Measurements from ENCODE around the gene DRAM1.
"Not testable (repeated sequence)": the region's sequence is repeated elsewhere in the genome, so short reads cannot be mapped to it uniquely, and the experiment has no call there.

DRAM1 gene

GRCh38 chr12:101863981-101864380, 13.4 kb upstream of the DRAM1 start:
- Histone ChIP-seq H3K4me3 (ENCODE audit: low read length) (no peak overlapping the region), H3K36me3 (ENCODE audit: control insufficient read depth, insufficient read depth, low read length) (no peaks in the 10 kb centered on the region), H3K4me1 (ENCODE audit: control insufficient read depth, insufficient read depth, low read length) (no peaks in the 10 kb centered on the region), H3K9ac (ENCODE audit: low read length) (no peak overlapping the region), H3K27me3 (ENCODE audit: control insufficient read depth, insufficient read depth, low read length) (no peaks in the 10 kb centered on the region), H3K9me3 (ENCODE audit: control insufficient read depth, low read length) (no peaks in the 10 kb centered on the region)

- Histone ChIP-seq H3K4me1 (ENCODE audit: control insufficient read depth, insufficient read depth, low read length) (no peaks in the 10 kb centered on the region), H3K4me3 (ENCODE audit: low read length) (no peak overlapping the region), H3K9me3 (ENCODE audit: control insufficient read depth, low read length) (no peaks in the 10 kb centered on the region), H3K27me3 (ENCODE audit: control insufficient read depth, insufficient read depth, low read length) (no peaks in the 10 kb centered on the region), H3K36me3 (ENCODE audit: control insufficient read depth, insufficient read depth, low read length) (no peaks in the 10 kb centered on the region), H3K9ac (ENCODE audit: low read length) (no peak overlapping the region)
Measured at GRCh38 chr12:101866615-101867373, 10.6 kb upstream of the DRAM1 start.

GRCh38 chr12:101867619-101868018, 9.8 kb upstream of the DRAM1 start:
- H3K4me3 ChIP-seq (ENCODE audit: low read length); H3K36me3 ChIP-seq (ENCODE audit: control insufficient read depth, insufficient read depth, low read length); H3K27me3 ChIP-seq (ENCODE audit: control insufficient read depth, insufficient read depth, low read length); H3K9me3 ChIP-seq (ENCODE audit: control insufficient read depth, low read length); H3K4me1 ChIP-seq (ENCODE audit: control insufficient read depth, insufficient read depth, low read length); H3K9ac ChIP-seq (ENCODE audit: low read length): not testable (repeated sequence)

GRCh38 chr12:101870925-101871324, 6.5 kb upstream of the DRAM1 start:
- Histone ChIP-seq H3K4me3 (ENCODE audit: low read length) (no peak overlapping the region), H3K4me1 (ENCODE audit: control insufficient read depth, insufficient read depth, low read length) (no peaks in the 10 kb centered on the region)

GRCh38 chr12:101875162-101875561, 2.2 kb upstream of the DRAM1 start:
- H3K9ac ChIP-seq (ENCODE audit: low read length) = no peak overlapping the region
- no peaks in the 10 kb centered on the region for H3K9me3 ChIP-seq (ENCODE audit: control insufficient read depth, low read length)
- H3K27me3 ChIP-seq (ENCODE audit: control insufficient read depth, insufficient read depth, low read length) = no peaks in the 10 kb centered on the region
- no peaks in the 10 kb centered on the region for H3K4me1 ChIP-seq (ENCODE audit: control insufficient read depth, insufficient read depth, low read length)
- H3K4me3 ChIP-seq (ENCODE audit: low read length) = no peak overlapping the region
- H3K36me3 ChIP-seq (ENCODE audit: control insufficient read depth, insufficient read depth, low read length) = no peaks in the 10 kb centered on the region

More at GRCh38 chr12:101870925-101871324, 6.5 kb upstream of the DRAM1 start:
- Histone ChIP-seq H3K9ac (ENCODE audit: low read length) (no peak overlapping the region), H3K9me3 (ENCODE audit: control insufficient read depth, low read length) (no peaks in the 10 kb centered on the region), H3K27me3 (ENCODE audit: control insufficient read depth, insufficient read depth, low read length) (no peaks in the 10 kb centered on the region), H3K36me3 (ENCODE audit: control insufficient read depth, insufficient read depth, low read length) (no peaks in the 10 kb centered on the region)

- no peak overlapping the region for H3K4me3 ChIP-seq (ENCODE audit: low read length)
Measured at GRCh38 chr12:101876322-101876860, 989 bp upstream of the DRAM1 start.

GRCh38 chr12:101877806-101878242, 444 bp downstream of the DRAM1 start:
- H3K27me3 ChIP-seq (ENCODE audit: control insufficient read depth, insufficient read depth, low read length) = no peaks in the 10 kb centered on the region
- H3K4me3 ChIP-seq (ENCODE audit: low read length) = peak overlapping the region; percentile 75
- no peaks in the 10 kb centered on the region for H3K36me3 ChIP-seq (ENCODE audit: control insufficient read depth, insufficient read depth, low read length)
- H3K9me3 ChIP-seq (ENCODE audit: control insufficient read depth, low read length) = no peaks in the 10 kb centered on the region
- peak overlapping the region; percentile 92 for H3K9ac ChIP-seq (ENCODE audit: low read length)
- H3K4me1 ChIP-seq (ENCODE audit: control insufficient read depth, insufficient read depth, low read length) = no peaks in the 10 kb centered on the region

More at GRCh38 chr12:101876322-101876860, 989 bp upstream of the DRAM1 start:
- Histone ChIP-seq H3K9ac (ENCODE audit: low read length) (peak overlapping the region; percentile 92), H3K4me1 (ENCODE audit: control insufficient read depth, insufficient read depth, low read length) (no peaks in the 10 kb centered on the region), H3K9me3 (ENCODE audit: control insufficient read depth, low read length) (no peaks in the 10 kb centered on the region), H3K36me3 (ENCODE audit: control insufficient read depth, insufficient read depth, low read length) (no peaks in the 10 kb centered on the region), H3K27me3 (ENCODE audit: control insufficient read depth, insufficient read depth, low read length) (no peaks in the 10 kb centered on the region)

- H3K27me3 ChIP-seq (ENCODE audit: control insufficient read depth, insufficient read depth, low read length) = no peaks in the 10 kb centered on the region
- H3K4me3 ChIP-seq (ENCODE audit: low read length) = peak overlapping the region; percentile 75
- H3K4me1 ChIP-seq (ENCODE audit: control insufficient read depth, insufficient read depth, low read length) = no peaks in the 10 kb centered on the region
- H3K9ac ChIP-seq (ENCODE audit: low read length) = peak overlapping the region; percentile 92
- no peaks in the 10 kb centered on the region for H3K9me3 ChIP-seq (ENCODE audit: control insufficient read depth, low read length)
- H3K36me3 ChIP-seq (ENCODE audit: control insufficient read depth, insufficient read depth, low read length) = no peaks in the 10 kb centered on the region
Measured at GRCh38 chr12:101878243-101878821, 952 bp downstream of the DRAM1 start.

GRCh38 chr12:101880769-101881168, 3.4 kb downstream of the DRAM1 start:
- Histone ChIP-seq H3K36me3 (ENCODE audit: control insufficient read depth, insufficient read depth, low read length) (no peaks in the 10 kb centered on the region), H3K4me1 (ENCODE audit: control insufficient read depth, insufficient read depth, low read length) (peaks cover 3% of the 10 kb centered on the region), H3K9me3 (ENCODE audit: control insufficient read depth, low read length) (no peaks in the 10 kb centered on the region), H3K27me3 (ENCODE audit: control insufficient read depth, insufficient read depth, low read length) (no peaks in the 10 kb centered on the region), H3K9ac (ENCODE audit: low read length) (no peak overlapping the region), H3K4me3 (ENCODE audit: low read length) (no peak overlapping the region)

- Histone ChIP-seq H3K4me1 (ENCODE audit: control insufficient read depth, insufficient read depth, low read length) (peaks cover 3% of the 10 kb centered on the region), H3K27me3 (ENCODE audit: control insufficient read depth, insufficient read depth, low read length) (no peaks in the 10 kb centered on the region), H3K9me3 (ENCODE audit: control insufficient read depth, low read length) (no peaks in the 10 kb centered on the region), H3K9ac (ENCODE audit: low read length) (no peak overlapping the region), H3K36me3 (ENCODE audit: control insufficient read depth, insufficient read depth, low read length) (no peaks in the 10 kb centered on the region), H3K4me3 (ENCODE audit: low read length) (no peak overlapping the region)
Measured at GRCh38 chr12:101881228-101881627, 3.8 kb downstream of the DRAM1 start.

- peaks cover 3% of the 10 kb centered on the region for H3K4me1 ChIP-seq (ENCODE audit: control insufficient read depth, insufficient read depth, low read length)
- H3K9me3 ChIP-seq (ENCODE audit: control insufficient read depth, low read length) = no peaks in the 10 kb centered on the region
- no peak overlapping the region for H3K9ac ChIP-seq (ENCODE audit: low read length)
- H3K36me3 ChIP-seq (ENCODE audit: control insufficient read depth, insufficient read depth, low read length) = no peaks in the 10 kb centered on the region
- H3K4me3 ChIP-seq (ENCODE audit: low read length) = no peak overlapping the region
- no peaks in the 10 kb centered on the region for H3K27me3 ChIP-seq (ENCODE audit: control insufficient read depth, insufficient read depth, low read length)
Measured at GRCh38 chr12:101884174-101884573, 6.8 kb downstream of the DRAM1 start.

GRCh38 chr12:101884781-101885340, 7.5 kb downstream of the DRAM1 start:
- H3K36me3 ChIP-seq (ENCODE audit: control insufficient read depth, insufficient read depth, low read length); H3K9ac ChIP-seq (ENCODE audit: low read length): not testable (repeated sequence)

More at GRCh38 chr12:101884781-101885340, 7.5 kb downstream of the DRAM1 start:
- H3K4me3 ChIP-seq (ENCODE audit: low read length); H3K9me3 ChIP-seq (ENCODE audit: control insufficient read depth, low read length); H3K27me3 ChIP-seq (ENCODE audit: control insufficient read depth, insufficient read depth, low read length); H3K4me1 ChIP-seq (ENCODE audit: control insufficient read depth, insufficient read depth, low read length): not testable (repeated sequence)
